ENCODE results near the gene ASPA.
A peak's percentile ranks its signal among the peaks of the same experiment; 100 is the strongest.

ASPA gene

GRCh38 chr17:3546521-3546920 lies 70.7 kb downstream of the ASPA start:
- Histone ChIP-seq H3K18ac (ENCODE audit: low read length) (no peak overlapping the region), H3K36me3 (replicated peaks in 1 of 2; ENCODE audit: control insufficient read depth in 2 of 2, insufficient read depth in 2 of 2, low read length in 2 of 2) (no peaks in the 10 kb centered on the region), H3K4me1 (ENCODE audit: control insufficient read depth in 2 of 2, insufficient read depth in 1 of 2, low read depth in 1 of 2, low read length in 2 of 2) (no peaks in the 10 kb centered on the region), H2BK15ac (ENCODE audit: low read length) (no peak overlapping the region), H2AFZ (ENCODE audit: low read length) (no peak overlapping the region), H2AK5ac (ENCODE audit: low read depth, low read length) (no peak overlapping the region), H3K23ac (ENCODE audit: low read depth, low read length, poor library complexity) (no peak overlapping the region), H3K27me3 (ENCODE audit: control insufficient read depth in 3 of 3, insufficient read depth in 3 of 3, low read depth in 1 of 3, low read length in 3 of 3) (peaks cover 0 to 16% (median 0%) of the 10 kb centered on the region in 3 experiments), H3K4me2 (ENCODE audit: insufficient read depth, low read length, poor library complexity, severe bottlenecking) (no peak overlapping the region), H3K14ac (ENCODE audit: low read length) (no peak overlapping the region), H4K8ac (ENCODE audit: low read depth, low read length) (no peak overlapping the region), H3K27ac (replicated peaks; ENCODE audit: low read length) (no peak overlapping the region), H4K91ac (ENCODE audit: low read depth, low read length, poor library complexity) (no peak overlapping the region), H2BK5ac (ENCODE audit: low read length) (no peak overlapping the region), H2BK12ac (ENCODE audit: low read length) (no peak overlapping the region), H3K9ac (ENCODE audit: low read depth, low read length, poor library complexity) (no peak overlapping the region), H3K4ac (ENCODE audit: low read length) (no peak overlapping the region), H3K9me3 (replicated peaks in 1 of 2; ENCODE audit: control insufficient read depth in 2 of 2, insufficient read depth in 1 of 2, low read depth in 1 of 2, low read length in 2 of 2) (no peaks in the 10 kb centered on the region), H3K79me1 (ENCODE audit: low read depth, low read length) (no peaks in the 10 kb centered on the region), H2BK120ac (ENCODE audit: low read depth, low read length) (no peak overlapping the region), H3K4me3 (ENCODE audit: low read length in 2 of 2) (no peak overlapping the region)
- no peak for DNase-seq (ENCODE audit: low spot score)
- no CpG with 5 or more reads among the region's 5 CpGs for WGBS, 2 donors (ENCODE audit: extremely low coverage in 2 of 2, insufficient read length in 2 of 2, insufficient replicate concordance in 1 of 2)

GRCh38 chr17:3546997-3547396 lies 71.2 kb downstream of the ASPA start:
- H3K23ac ChIP-seq (ENCODE audit: low read depth, low read length, poor library complexity), result peak overlapping the region; percentile 47
- no peak for DNase-seq (ENCODE audit: low spot score)
- no CpG with 5 or more reads among the region's 8 CpGs for WGBS, 2 donors (ENCODE audit: extremely low coverage in 2 of 2, insufficient read length in 2 of 2, insufficient replicate concordance in 1 of 2)
- H3K36me3 ChIP-seq (replicated peaks in 1 of 2; ENCODE audit: control insufficient read depth in 2 of 2, insufficient read depth in 2 of 2, low read length in 2 of 2), result no peaks in the 10 kb centered on the region
- no peak overlapping the region for H2AK5ac ChIP-seq (ENCODE audit: low read depth, low read length)
- H3K27ac ChIP-seq (replicated peaks; ENCODE audit: low read length), result no peak overlapping the region
- H3K9me3 ChIP-seq (replicated peaks in 1 of 2; ENCODE audit: control insufficient read depth in 2 of 2, insufficient read depth in 1 of 2, low read depth in 1 of 2, low read length in 2 of 2), result no peaks in the 10 kb centered on the region
- no peak overlapping the region for H3K18ac ChIP-seq (ENCODE audit: low read length)
- H3K27me3 ChIP-seq (ENCODE audit: control insufficient read depth in 3 of 3, insufficient read depth in 3 of 3, low read depth in 1 of 3, low read length in 3 of 3), result peaks cover 0 to 16% (median 0%) of the 10 kb centered on the region in 3 experiments
- H2BK120ac ChIP-seq (ENCODE audit: low read depth, low read length), result peak overlapping the region; percentile 64
- H3K79me1 ChIP-seq (ENCODE audit: low read depth, low read length), result no peaks in the 10 kb centered on the region
- H2BK12ac ChIP-seq (ENCODE audit: low read length), result no peak overlapping the region
- H2BK5ac ChIP-seq (ENCODE audit: low read length), result no peak overlapping the region
- H4K91ac ChIP-seq (ENCODE audit: low read depth, low read length, poor library complexity), result no peak overlapping the region
- no peak overlapping the region for H3K9ac ChIP-seq (ENCODE audit: low read depth, low read length, poor library complexity)
- H3K4me1 ChIP-seq (ENCODE audit: control insufficient read depth in 2 of 2, insufficient read depth in 1 of 2, low read depth in 1 of 2, low read length in 2 of 2), result no peaks in the 10 kb centered on the region
- H3K14ac ChIP-seq (ENCODE audit: low read length), result no peak overlapping the region
- H3K4me2 ChIP-seq (ENCODE audit: insufficient read depth, low read length, poor library complexity, severe bottlenecking), result no peak overlapping the region
- peak overlapping the region in 1 of 2 donors; percentile 59 for H3K4me3 ChIP-seq (ENCODE audit: low read length in 2 of 2)
- no peak overlapping the region for H3K4ac ChIP-seq (ENCODE audit: low read length)
- H2AFZ ChIP-seq (ENCODE audit: low read length), result no peak overlapping the region
- H4K8ac ChIP-seq (ENCODE audit: low read depth, low read length), result no peak overlapping the region
- peak overlapping the region; percentile 60 for H2BK15ac ChIP-seq (ENCODE audit: low read length)

- no peak overlapping the region for H3K18ac ChIP-seq (ENCODE audit: low read length)
- H2BK5ac ChIP-seq (ENCODE audit: low read length), result no peak overlapping the region
- peaks cover 0 to 12% (median 0%) of the 10 kb centered on the region in 3 experiments for H3K27me3 ChIP-seq (ENCODE audit: control insufficient read depth in 3 of 3, insufficient read depth in 3 of 3, low read depth in 1 of 3, low read length in 3 of 3)
- no peak overlapping the region for H2BK15ac ChIP-seq (ENCODE audit: low read length)
- H3K23ac ChIP-seq (ENCODE audit: low read depth, low read length, poor library complexity), result no peak overlapping the region
- H3K79me1 ChIP-seq (ENCODE audit: low read depth, low read length), result no peaks in the 10 kb centered on the region
- no peak overlapping the region for H2BK12ac ChIP-seq (ENCODE audit: low read length)
- H3K4me3 ChIP-seq (ENCODE audit: low read length in 2 of 2), result no peak overlapping the region
- no peak overlapping the region for H2AFZ ChIP-seq (ENCODE audit: low read length)
- H3K36me3 ChIP-seq (replicated peaks in 1 of 2; ENCODE audit: control insufficient read depth in 2 of 2, insufficient read depth in 2 of 2, low read length in 2 of 2), result no peaks in the 10 kb centered on the region
- H4K8ac ChIP-seq (ENCODE audit: low read depth, low read length), result no peak overlapping the region
- no peak overlapping the region for H3K14ac ChIP-seq (ENCODE audit: low read length)
- H3K4me1 ChIP-seq (ENCODE audit: control insufficient read depth in 2 of 2, insufficient read depth in 1 of 2, low read depth in 1 of 2, low read length in 2 of 2), result no peaks in the 10 kb centered on the region
- no peak overlapping the region for H4K91ac ChIP-seq (ENCODE audit: low read depth, low read length, poor library complexity)
- no peaks in the 10 kb centered on the region for H3K9me3 ChIP-seq (replicated peaks in 1 of 2; ENCODE audit: control insufficient read depth in 2 of 2, insufficient read depth in 1 of 2, low read depth in 1 of 2, low read length in 2 of 2)
- peak overlapping the region; percentile 66 for H2AK5ac ChIP-seq (ENCODE audit: low read depth, low read length)
- H2BK120ac ChIP-seq (ENCODE audit: low read depth, low read length), result no peak overlapping the region
- no peak overlapping the region for H3K4ac ChIP-seq (ENCODE audit: low read length)
- no peak for DNase-seq (ENCODE audit: low spot score)
- WGBS, 2 donors (ENCODE audit: extremely low coverage in 2 of 2, insufficient read length in 2 of 2, insufficient replicate concordance in 1 of 2), result no CpG with 5 or more reads among the region's 11 CpGs
- no peak overlapping the region for H3K9ac ChIP-seq (ENCODE audit: low read depth, low read length, poor library complexity)
- no peak overlapping the region for H3K27ac ChIP-seq (replicated peaks; ENCODE audit: low read length)
- no peak overlapping the region for H3K4me2 ChIP-seq (ENCODE audit: insufficient read depth, low read length, poor library complexity, severe bottlenecking)
Measured at GRCh38 chr17:3547628-3548027, 71.8 kb downstream of the ASPA start.

GRCh38 chr17:3549610-3550162 lies 73.9 kb downstream of the ASPA start:
- H2BK120ac ChIP-seq (ENCODE audit: low read depth, low read length), result no peak overlapping the region
- no peaks in the 10 kb centered on the region for H3K79me1 ChIP-seq (ENCODE audit: low read depth, low read length)
- 100% methylated on average over 1 to 2 of the region's 2 CpGs for WGBS, 2 donors (ENCODE audit: extremely low coverage in 2 of 2, insufficient read length in 2 of 2, insufficient replicate concordance in 1 of 2)
- H3K4ac ChIP-seq (ENCODE audit: low read length), result no peak overlapping the region
- H4K8ac ChIP-seq (ENCODE audit: low read depth, low read length), result no peak overlapping the region
- H3K4me2 ChIP-seq (ENCODE audit: insufficient read depth, low read length, poor library complexity, severe bottlenecking), result no peak overlapping the region
- H3K36me3 ChIP-seq (replicated peaks in 1 of 2; ENCODE audit: control insufficient read depth in 2 of 2, insufficient read depth in 2 of 2, low read length in 2 of 2), result no peaks in the 10 kb centered on the region
- H2BK15ac ChIP-seq (ENCODE audit: low read length), result no peak overlapping the region
- no peak for DNase-seq (ENCODE audit: low spot score)
- no peak overlapping the region for H3K23ac ChIP-seq (ENCODE audit: low read depth, low read length, poor library complexity)
- no peak overlapping the region for H3K9ac ChIP-seq (ENCODE audit: low read depth, low read length, poor library complexity)
- H2BK5ac ChIP-seq (ENCODE audit: low read length), result no peak overlapping the region
- no peaks in the 10 kb centered on the region for H3K9me3 ChIP-seq (replicated peaks in 1 of 2; ENCODE audit: control insufficient read depth in 2 of 2, insufficient read depth in 1 of 2, low read depth in 1 of 2, low read length in 2 of 2)
- H3K18ac ChIP-seq (ENCODE audit: low read length), result no peak overlapping the region
- H3K27me3 ChIP-seq (ENCODE audit: control insufficient read depth in 3 of 3, insufficient read depth in 3 of 3, low read depth in 1 of 3, low read length in 3 of 3), result peaks cover 0 to 3% (median 0%) of the 10 kb centered on the region in 3 experiments
- no peak overlapping the region for H2AFZ ChIP-seq (ENCODE audit: low read length)
- no peak overlapping the region for H3K27ac ChIP-seq (replicated peaks; ENCODE audit: low read length)
- no peak overlapping the region for H4K91ac ChIP-seq (ENCODE audit: low read depth, low read length, poor library complexity)
- H3K4me3 ChIP-seq (ENCODE audit: low read length in 2 of 2), result no peak overlapping the region
- no peak overlapping the region for H2AK5ac ChIP-seq (ENCODE audit: low read depth, low read length)
- no peak overlapping the region for H3K14ac ChIP-seq (ENCODE audit: low read length)
- H2BK12ac ChIP-seq (ENCODE audit: low read length), result no peak overlapping the region
- no peaks in the 10 kb centered on the region for H3K4me1 ChIP-seq (ENCODE audit: control insufficient read depth in 2 of 2, insufficient read depth in 1 of 2, low read depth in 1 of 2, low read length in 2 of 2)
